H1 (cell line): ENCODE measurements around the gene SRSF1. TPM values are rescaled to one million over a fixed set of nuclear protein-coding genes. Genes with fewer than 3 reads are reported as not detected.

Experiments
- CTCF ChIA-PET: fragments of 300-600 bp; sonication (Branson Sonifier 250); formaldehyde crosslinking; loops from one replicate; lab custom pipeline; 2021; ENCODE audit not compliant: partially characterized antibody; lab: Charles Lee
- POLR2A ChIA-PET: fragments of 300-600 bp; sonication (Branson Sonifier 250); formaldehyde crosslinking; loops from one replicate; lab custom pipeline; 2021; ENCODE audit warnings: inconsistent platforms; ENCODE audit not compliant: partially characterized antibody; lab: Charles Lee
- DNase-seq, 2 experiments: peaks; one replicate each; pipeline versions ENCODE4 v3.0.0 to v3.0.0-alpha.2; 2010 to 2022; ENCODE audit warnings: low spot score in 2 of 2, low read depth in 1 of 2, mixed read lengths in 1 of 2
- FAIRE-seq: peaks from 2 replicates; lab custom pipeline; 2011; peaks lifted over from hg19 to GRCh38; lab: Jason Lieb, UNC
- H2AFZ ChIP-seq: 2 replicates; pipeline ENCODE4 v1.8.1; 2012; ENCODE audit warnings: low read length, inconsistent platforms
- H2AK5ac ChIP-seq: 2 replicates; pipeline ENCODE4 v1.6.1; 2013; ENCODE audit warnings: low read depth, low read length
- H2BK120ac ChIP-seq: replicated peaks from 2 replicates; pipeline ENCODE3; 2013; ENCODE audit warnings: low read depth, low read length, inconsistent platforms
- H2BK12ac ChIP-seq: 2 replicates; pipeline ENCODE4 v1.6.1; 2013; ENCODE audit warnings: low read depth, low read length
- H2BK15ac ChIP-seq: 2 replicates; pipeline ENCODE4 v1.6.1; 2013; ENCODE audit warnings: low read length
- H2BK20ac ChIP-seq: 2 replicates; pipeline ENCODE4 v1.6.1; 2013; ENCODE audit warnings: low read length
- H2BK5ac ChIP-seq: 2 replicates; pipeline ENCODE4 v1.6.1; 2013; ENCODE audit warnings: low read depth, low read length
- H3K14ac ChIP-seq: 2 replicates; pipeline ENCODE4 v1.6.1; 2013; ENCODE audit warnings: inconsistent platforms; ENCODE audit not compliant: insufficient read length
- H3K18ac ChIP-seq: 2 replicates; pipeline ENCODE4 v1.6.1; 2013; ENCODE audit warnings: low read length; ENCODE audit errors: extremely low read depth
- H3K23ac ChIP-seq: 2 replicates; pipeline ENCODE4 v1.6.1; 2013; ENCODE audit warnings: inconsistent platforms; ENCODE audit not compliant: insufficient read length
- H3K23me2 ChIP-seq: 2 replicates; pipeline ENCODE4 v1.6.1; 2013; ENCODE audit warnings: low read depth, low read length
- H3K27ac ChIP-seq: 2 replicates; pipeline ENCODE4 v1.6.1; 2011; ENCODE audit warnings: low read depth, low read length, inconsistent platforms
- H3K27me3 ChIP-seq, 4 experiments: replicated peaks in 1 of 4; 1 replicate in 1 of 4; 2 replicates in 3 of 4; pipeline versions ENCODE4 v1.6.1 to v1.8.1; 2011 to 2013; ENCODE audit warnings: low read length in 3 of 4, mild to moderate bottlenecking in 3 of 4, inconsistent platforms in 2 of 4, mixed read lengths in 2 of 4, moderate library complexity in 1 of 4; ENCODE audit not compliant: control insufficient read depth in 3 of 4, insufficient read depth in 3 of 4; ENCODE audit errors: extremely low read depth in 1 of 4
- H3K36me3 ChIP-seq, 4 experiments: 2 replicates each; pipeline versions ENCODE4 v1.6.1 to v1.8.1; 2011 to 2013; ENCODE audit warnings: mild to moderate bottlenecking in 4 of 4, low read length in 3 of 4, moderate library complexity in 2 of 4, control low read depth in 1 of 4, inconsistent platforms in 1 of 4; ENCODE audit not compliant: insufficient read depth in 4 of 4, control insufficient read depth in 2 of 4
- H3K4ac ChIP-seq: replicated peaks from 2 replicates; pipeline ENCODE3; 2013; ENCODE audit warnings: low read length, low read depth, mixed read lengths, inconsistent platforms; ENCODE audit not compliant: insufficient read length
- H3K4me1 ChIP-seq, 4 experiments: replicated peaks in 1 of 4; 1 replicate in 1 of 4; 2 replicates in 3 of 4; pipeline versions ENCODE4 v1.6.1 to v1.8.1; 2011 to 2013; ENCODE audit warnings: low read length in 3 of 4, inconsistent platforms in 2 of 4, mixed read lengths in 1 of 4; ENCODE audit not compliant: insufficient read depth in 4 of 4, control insufficient read depth in 3 of 4
- H3K4me2 ChIP-seq, 2 experiments: 2 replicates each; pipeline versions ENCODE4 v1.6.1 to v1.8.1; 2011 to 2013; ENCODE audit warnings: low read depth in 2 of 2, low read length in 2 of 2, control low read depth in 1 of 2, inconsistent platforms in 1 of 2, mild to moderate bottlenecking in 1 of 2; ENCODE audit not compliant: insufficient read depth in 1 of 2
- H3K4me3 ChIP-seq, 4 experiments: fragments of 200-600, 300-600 bp in 1 of 4; sonication (generic), shearing (Covaris generic), sonication (Bioruptor Twin) in 1 of 4; 2 replicates each; pipeline versions ENCODE4 v1.5.1 to v1.8.1; 2011 to 2016; ENCODE audit warnings: low read length in 4 of 4, low read depth in 3 of 4, control low read depth in 2 of 4, inconsistent platforms in 2 of 4, mild to moderate bottlenecking in 2 of 4, mixed read lengths in 1 of 4, moderate library complexity in 1 of 4; ENCODE audit not compliant: insufficient read depth in 2 of 4; ENCODE audit errors: extremely low read depth in 1 of 4
- H3K56ac ChIP-seq: replicated peaks from 2 replicates; pipeline ENCODE3; 2013; ENCODE audit warnings: low read depth, mild to moderate bottlenecking, mixed read lengths, low read length, inconsistent platforms; ENCODE audit not compliant: insufficient read length
- H3K79me1 ChIP-seq: 2 replicates; pipeline ENCODE4 v1.6.1; 2013; ENCODE audit warnings: low read depth, low read length, control low read depth
- H3K79me2 ChIP-seq, 2 experiments: 2 replicates each; pipeline versions ENCODE4 v1.6.1 to v1.8.1; 2012 to 2013; ENCODE audit warnings: low read length in 2 of 2, mild to moderate bottlenecking in 2 of 2, inconsistent platforms in 1 of 2; ENCODE audit not compliant: insufficient read depth in 2 of 2, control insufficient read depth in 1 of 2
- H3K9ac ChIP-seq, 4 experiments: replicated peaks in 1 of 4; 1 replicate in 1 of 4; 2 replicates in 3 of 4; pipeline versions ENCODE4 v1.6.1 to v1.8.1; 2011 to 2013; ENCODE audit warnings: low read depth in 3 of 4, low read length in 3 of 4, control low read depth in 2 of 4, mild to moderate bottlenecking in 2 of 4, moderate library complexity in 2 of 4, inconsistent platforms in 1 of 4; ENCODE audit errors: extremely low read depth in 1 of 4
- H3K9me3 ChIP-seq, 2 experiments: 2 replicates each; pipeline versions ENCODE4 v1.6.1 to v1.8.1; 2012 to 2013; ENCODE audit warnings: mild to moderate bottlenecking in 2 of 2, moderate library complexity in 2 of 2, control low read depth in 1 of 2, inconsistent platforms in 1 of 2, low read depth in 1 of 2, low read length in 1 of 2, mixed read lengths in 1 of 2; ENCODE audit not compliant: insufficient read depth in 2 of 2
- H4K20me1 ChIP-seq, 2 experiments: replicated peaks in 1 of 2; 2 replicates each; pipeline versions ENCODE3 to v1.8.1; 2011 to 2013; ENCODE audit warnings: inconsistent platforms in 2 of 2, low read length in 2 of 2, mild to moderate bottlenecking in 1 of 2; ENCODE audit not compliant: insufficient read depth in 2 of 2, control insufficient read depth in 1 of 2
- H4K5ac ChIP-seq: 2 replicates; pipeline ENCODE4 v1.6.1; 2013; ENCODE audit warnings: low read length, low read depth, mixed read lengths, inconsistent platforms; ENCODE audit not compliant: insufficient read length
- H4K8ac ChIP-seq: 2 replicates; pipeline ENCODE4 v1.8.0; 2013; ENCODE audit warnings: mild to moderate bottlenecking, moderate library complexity, low read length, inconsistent platforms; ENCODE audit not compliant: insufficient read depth; ENCODE audit errors: extremely low read depth
- H4K91ac ChIP-seq: replicated peaks from 2 replicates; pipeline ENCODE3; 2013; ENCODE audit warnings: low read length, mixed read lengths, inconsistent platforms; ENCODE audit not compliant: insufficient read length
- CEBPB ChIP-seq: IDR thresholded peaks from 2 replicates; pipeline ENCODE4 v1.6.1; 2012; ENCODE audit warnings: low read depth, low read length
- CTBP2 ChIP-seq: IDR thresholded peaks from 2 replicates; pipeline ENCODE4 v1.7.0; 2011; ENCODE audit warnings: borderline replicate concordance, mild to moderate bottlenecking, moderate library complexity, mixed read lengths, low read length; ENCODE audit not compliant: insufficient read depth, insufficient read length
- FOSL1 ChIP-seq: IDR thresholded peaks from 2 replicates; pipeline ENCODE4 v1.6.1; 2011; ENCODE audit warnings: mild to moderate bottlenecking, low read depth, low read length, moderate library complexity; ENCODE audit not compliant: insufficient read depth
- GABPA ChIP-seq: IDR thresholded peaks from 2 replicates; pipeline ENCODE4 v1.6.1; 2011; ENCODE audit warnings: mild to moderate bottlenecking, low read length, moderate library complexity, borderline replicate concordance; ENCODE audit not compliant: insufficient read depth
- POLR2A ChIP-seq, 2 experiments: IDR thresholded peaks; 1 replicate in 1 of 2; 2 replicates in 1 of 2; pipeline ENCODE4 v1.6.1; 2011; ENCODE audit warnings: low read depth in 2 of 2, low read length in 2 of 2, mild to moderate bottlenecking in 2 of 2; ENCODE audit errors: control extremely low read depth in 1 of 2
- TBP ChIP-seq: IDR thresholded peaks from 2 replicates; pipeline ENCODE4 v1.6.1; 2011; ENCODE audit warnings: low read depth, low read length, improper control_type of control experiment
- YY1 ChIP-seq: IDR thresholded peaks from 2 replicates; pipeline ENCODE4 v1.6.1; 2011; ENCODE audit warnings: low read depth, mild to moderate bottlenecking, low read length
- WGBS, 2 experiments: shearing (Covaris generic) in 1 of 2; methylation state at CpG; one replicate each; pipeline versions ENCODE4 v1.1.6 to v1.1.7; 2013 to 2015; ENCODE audit warnings: low lambda C conversion rate in 2 of 2, mixed read lengths in 2 of 2, inconsistent platforms in 1 of 2, low coverage in 1 of 2, missing lambda C conversion rate in 1 of 2; ENCODE audit not compliant: insufficient replicate concordance in 2 of 2, insufficient coverage in 1 of 2, insufficient read length in 1 of 2; ENCODE audit errors: extremely low coverage in 1 of 2, missing lambda C conversion rate in 1 of 2; 5-methylcytosine and 5-hydroxymethylcytosine counted together
- polyA plus RNA-seq, 7 experiments: library from polyadenylated mRNA; depleted of rRNA in 3 of 7; stranded (reverse) in 5 of 7; unstranded in 2 of 7; fragments of >200 nt in 5 of 7; fragments of 200-250 nt in 2 of 7; gene quantifications; 1 replicate in 5 of 7; 2 replicates in 1 of 7; 4 replicates in 1 of 7; pipeline versions ENCODE4 v1.2.1 to v1.2.3, GENCODE V29; 2011 to 2013; ENCODE audit warnings: missing spikeins in 2 of 7, mixed read lengths in 2 of 7
- total RNA-seq: library from RNA; stranded (reverse); fragmentation: NEBNext Ultra II Directional; extraction: Animal tissue kit (Norgen Biotek cat#: 25700); gene quantifications from 2 replicates; pipeline ENCODE4 v1.2.1, GENCODE V29; 2021

Gene SRSF1
- total and polyA plus RNA-seq, 2 of the 8 experiments (the other 6 are each of a cell fraction or from before 2014, with no cell fraction given), result 149 to 429 TPM

GRCh38 chr17:57997085-57997809 is 9.8 kb downstream of the SRSF1 start:
- Histone ChIP-seq H3K23ac (no peak overlapping the region), H2BK5ac (no peak overlapping the region), H4K5ac (no peak overlapping the region), H2BK20ac (no peak overlapping the region), H3K4me1 (peaks cover 0 to 9% (median 0%) of the 10 kb centered on the region in 4 experiments; a peak in 1 of 7 replicates), H3K9me3 (no peaks in the 10 kb centered on the region), H3K23me2 (no peaks in the 10 kb centered on the region), H2BK120ac (no peak overlapping the region), H3K4me2 (no peak overlapping the region), H4K91ac (no peak overlapping the region), H2BK12ac (no peak overlapping the region), H3K4ac (no peak overlapping the region), H3K9ac (no peak overlapping the region), H2AK5ac (no peak overlapping the region), H3K27me3 (no peaks in the 10 kb centered on the region), H4K20me1 (peaks cover 4 to 6% of the 10 kb centered on the region in 2 experiments), H3K79me1 (no peaks in the 10 kb centered on the region), H3K14ac (no peak overlapping the region), H2BK15ac (no peak overlapping the region), H3K79me2 (peaks cover 0 to 8% of the 10 kb centered on the region in 2 experiments; a peak in 1 of 4 replicates), H3K27ac (no peak overlapping the region), H4K8ac (no peak overlapping the region), H2AFZ (no peak overlapping the region), H3K36me3 (peaks cover 0 to 37% (median 15%) of the 10 kb centered on the region in 4 experiments; a peak in 4 of 8 replicates), H3K18ac (no peak overlapping the region), H3K4me3 (no peak overlapping the region), H3K56ac (no peak overlapping the region)
- ChIA-PET CTCF (interaction anchor here (0.9 to 15.0 kb wide), 19 partner anchors 7 to 141 kb away, joined by 3 to 384 read pairs (median 5); partner anchors contain the start of gene MRPS23), POLR2A (interaction anchor here (0.6 to 28.0 kb wide), 20 partner anchors 6 to 164 kb away, joined by 3 to 672 read pairs (median 4); partner anchors contain the start of genes CUEDC1, DYNLL2, MRPS23 and SRSF1)
- WGBS, 2 experiments, result 87% methylated on average over 3 of the region's 3 CpGs; no CpG with 5 or more reads in 1 of the 2 experiments
- TF ChIP-seq POLR2A (IDR thresholded peaks at IDR 0.05; ENCODE audit: control extremely low read depth in 1 of 2, low read depth in 2 of 2, low read length in 2 of 2), result peak in 1 of 2 experiments; percentile 36; a peak in 2 of 3 replicates
- TF ChIP-seq CTBP2, result no peak
- TF ChIP-seq TBP, result no peak
- no peak for TF ChIP-seq GABPA
- no peak for TF ChIP-seq FOSL1
- TF ChIP-seq YY1, result no peak
- TF ChIP-seq CEBPB, result no peak
- DNase-seq, result no peak
- no peak for FAIRE-seq
